Astrocyte (in vitro differentiated cells and primary cell): ENCODE results near the gene ZMYND19. TPM values are rescaled to one million over a fixed set of nuclear protein-coding genes. Genes with fewer than 3 reads are reported as not detected.
A peak's percentile ranks its signal among the peaks of the same experiment; 100 is the strongest.
"Not testable (repeated sequence)": the region's sequence is repeated elsewhere in the genome, so short reads cannot be mapped to it uniquely, and the experiment has no call there.

Experiments used
- DNase-seq: peaks from one replicate; pipeline ENCODE4 v3.0.0-alpha.2; 2010; ENCODE audit warnings: low read depth
- FAIRE-seq: peaks from 2 replicates; lab custom pipeline; 2011; peaks lifted over from hg19 to GRCh38; lab: Jason Lieb, UNC
- H2AFZ ChIP-seq: 2 replicates; pipeline ENCODE4 v1.6.0; 2012; ENCODE audit warnings: low read depth, low read length, inconsistent platforms
- H3K27ac ChIP-seq: 2 replicates; pipeline ENCODE4 v1.5.1; 2011; ENCODE audit warnings: low read depth, low read length, inconsistent platforms
- H3K27me3 ChIP-seq: 2 replicates; pipeline ENCODE4 v1.6.0; 2011; ENCODE audit warnings: low read length, inconsistent platforms; ENCODE audit not compliant: insufficient read depth
- H3K36me3 ChIP-seq: 2 replicates; pipeline ENCODE4 v1.5.1; 2011; ENCODE audit warnings: low read length, inconsistent platforms; ENCODE audit not compliant: insufficient read depth
- H3K4me1 ChIP-seq: 2 replicates; pipeline ENCODE4 v1.5.1; 2011; ENCODE audit warnings: low read length, inconsistent platforms; ENCODE audit not compliant: insufficient read depth
- H3K4me2 ChIP-seq: 2 replicates; pipeline ENCODE4 v1.6.0; 2012; ENCODE audit warnings: low read length, inconsistent platforms
- H3K4me3 ChIP-seq: 2 replicates; pipeline ENCODE4 v1.5.1; 2011; ENCODE audit warnings: low read depth, mild to moderate bottlenecking, low read length, inconsistent platforms; ENCODE audit not compliant: insufficient read depth
- H3K79me2 ChIP-seq: 2 replicates; pipeline ENCODE4 v1.6.0; 2012; ENCODE audit warnings: mild to moderate bottlenecking, low read length, inconsistent platforms; ENCODE audit not compliant: insufficient read depth
- H3K9ac ChIP-seq: 2 replicates; pipeline ENCODE4 v1.6.0; 2012; ENCODE audit warnings: mild to moderate bottlenecking, low read length, inconsistent platforms
- H3K9me3 ChIP-seq: 2 replicates; pipeline ENCODE4 v1.5.1; 2012; ENCODE audit warnings: low read depth, mild to moderate bottlenecking, low read length, inconsistent platforms; ENCODE audit not compliant: insufficient read depth
- H4K20me1 ChIP-seq: 2 replicates; pipeline ENCODE4 v1.6.0; 2012; ENCODE audit warnings: low read length, inconsistent platforms; ENCODE audit not compliant: insufficient read depth
- H3K27ac Mint-ChIP-seq: one replicate; pipeline ENCODE4 v1.8.0; 2021; ENCODE audit warnings: mild to moderate bottlenecking, mixed read lengths; ENCODE audit not compliant: unreplicated experiment
- H3K27me3 Mint-ChIP-seq: one replicate; pipeline ENCODE4 v1.8.0; 2021; ENCODE audit warnings: low read depth, mixed read lengths; ENCODE audit not compliant: unreplicated experiment
- H3K36me3 Mint-ChIP-seq: one replicate; pipeline ENCODE4 v1.8.0; 2021; ENCODE audit warnings: low read depth, mixed read lengths; ENCODE audit not compliant: unreplicated experiment
- H3K4me1 Mint-ChIP-seq: one replicate; pipeline ENCODE4 v1.8.0; 2021; ENCODE audit warnings: low read depth, mixed read lengths; ENCODE audit not compliant: unreplicated experiment
- H3K4me3 Mint-ChIP-seq: one replicate; pipeline ENCODE4 v1.8.0; 2021; ENCODE audit warnings: mild to moderate bottlenecking, moderate library complexity, mixed read lengths; ENCODE audit not compliant: unreplicated experiment
- H3K9me3 Mint-ChIP-seq: one replicate; pipeline ENCODE4 v1.8.0; 2021; ENCODE audit warnings: mild to moderate bottlenecking, mixed read lengths; ENCODE audit not compliant: unreplicated experiment
- EZH2 ChIP-seq: IDR thresholded peaks from 2 replicates; pipeline ENCODE4 v1.6.1; 2012; ENCODE audit warnings: mild to moderate bottlenecking, low read length, inconsistent platforms; ENCODE audit not compliant: insufficient read depth
- total RNA-seq: library from RNA; stranded (reverse); gene quantifications from 2 replicates; pipeline ENCODE4 v1.2.1, GENCODE V29; 2021
- TF ChIP-seq, protein P1 (sequence below): IDR thresholded peaks from 2 replicates; pipeline ENCODE4 v1.5.1; 2011; ENCODE audit warnings: low read depth, mild to moderate bottlenecking, inconsistent platforms, low read length, moderate library complexity; ENCODE audit not compliant: insufficient read depth

Gene ZMYND19
- total RNA-seq, 1 donor from 2014 or later: 34.0 TPM

DNA sequence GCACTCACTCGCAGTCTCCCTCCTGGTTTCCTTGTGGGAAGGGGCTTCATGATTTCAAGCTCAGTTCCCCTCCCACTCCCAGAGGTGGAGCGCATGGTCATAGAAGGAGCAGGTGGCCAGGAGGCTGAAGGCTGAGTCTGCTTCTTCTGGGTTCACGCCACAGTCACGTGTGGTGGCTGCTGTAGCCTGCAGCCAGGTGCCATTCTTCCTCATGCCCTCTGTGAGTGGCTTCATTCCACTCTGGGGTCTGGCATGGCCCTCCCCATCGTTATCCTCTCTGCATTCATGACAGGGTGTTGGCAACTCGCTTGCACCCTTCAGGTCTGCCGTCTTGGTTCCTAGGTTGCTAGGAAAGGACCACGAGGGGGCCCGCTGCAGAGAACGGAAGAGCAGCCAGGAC lies 35.1 kb downstream of the ZMYND19 start:
- H3K36me3 Mint-ChIP-seq: peaks cover 20% of the 10 kb centered on the region
- Histone ChIP-seq H3K4me1 (peaks cover 12% of the 10 kb centered on the region), H4K20me1 (peaks cover 44% of the 10 kb centered on the region), H3K27me3 (no peaks in the 10 kb centered on the region), H3K9ac (no peak overlapping the region), H2AFZ (no peak overlapping the region), H3K4me3 (no peak overlapping the region), H3K4me2 (no peak overlapping the region), H3K27ac (no peak overlapping the region), H3K9me3 (no peaks in the 10 kb centered on the region), H3K36me3 (peaks cover 19% of the 10 kb centered on the region), H3K79me2 (peaks cover 17% of the 10 kb centered on the region)
- DNase-seq (no peak), FAIRE-seq (no peak)
- peak overlapping the region; percentile 9 for H3K27ac Mint-ChIP-seq
- TF ChIP-seq EZH2: no peak
- TF ChIP-seq, protein P1, sequence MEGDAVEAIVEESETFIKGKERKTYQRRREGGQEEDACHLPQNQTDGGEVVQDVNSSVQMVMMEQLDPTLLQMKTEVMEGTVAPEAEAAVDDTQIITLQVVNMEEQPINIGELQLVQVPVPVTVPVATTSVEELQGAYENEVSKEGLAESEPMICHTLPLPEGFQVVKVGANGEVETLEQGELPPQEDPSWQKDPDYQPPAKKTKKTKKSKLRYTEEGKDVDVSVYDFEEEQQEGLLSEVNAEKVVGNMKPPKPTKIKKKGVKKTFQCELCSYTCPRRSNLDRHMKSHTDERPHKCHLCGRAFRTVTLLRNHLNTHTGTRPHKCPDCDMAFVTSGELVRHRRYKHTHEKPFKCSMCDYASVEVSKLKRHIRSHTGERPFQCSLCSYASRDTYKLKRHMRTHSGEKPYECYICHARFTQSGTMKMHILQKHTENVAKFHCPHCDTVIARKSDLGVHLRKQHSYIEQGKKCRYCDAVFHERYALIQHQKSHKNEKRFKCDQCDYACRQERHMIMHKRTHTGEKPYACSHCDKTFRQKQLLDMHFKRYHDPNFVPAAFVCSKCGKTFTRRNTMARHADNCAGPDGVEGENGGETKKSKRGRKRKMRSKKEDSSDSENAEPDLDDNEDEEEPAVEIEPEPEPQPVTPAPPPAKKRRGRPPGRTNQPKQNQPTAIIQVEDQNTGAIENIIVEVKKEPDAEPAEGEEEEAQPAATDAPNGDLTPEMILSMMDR: no peak
- no peaks in the 10 kb centered on the region for H3K9me3 Mint-ChIP-seq
- no peaks in the 10 kb centered on the region for H3K27me3 Mint-ChIP-seq
- H3K4me3 Mint-ChIP-seq: no peak overlapping the region
- peaks cover 10% of the 10 kb centered on the region for H3K4me1 Mint-ChIP-seq

DNA sequence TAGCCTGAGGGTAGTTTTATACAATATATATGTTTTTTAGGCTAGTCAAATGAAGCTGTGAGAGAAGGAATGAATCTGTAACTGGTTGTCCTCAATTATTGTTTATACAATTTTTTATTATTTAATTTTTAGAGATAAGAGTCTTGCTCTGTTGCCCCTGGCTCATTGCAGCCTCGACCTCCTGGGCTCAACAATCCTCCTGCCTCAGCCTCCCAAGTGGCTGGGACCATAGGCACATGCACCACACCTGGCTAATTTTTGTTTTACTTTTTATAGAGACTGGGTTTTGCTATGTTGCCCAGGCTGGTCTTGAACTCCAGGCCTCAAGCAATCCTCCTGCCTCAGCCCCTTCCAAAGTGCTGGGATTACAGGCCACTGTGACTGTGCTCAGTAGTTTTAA lies 36.0 kb downstream of the ZMYND19 start:
- Histone ChIP-seq H3K9me3 (no peaks in the 10 kb centered on the region), H3K4me3 (no peak overlapping the region), H3K36me3 (peaks cover 15% of the 10 kb centered on the region), H3K9ac (no peak overlapping the region), H3K4me1 (peaks cover 12% of the 10 kb centered on the region), H3K79me2 (peaks cover 17% of the 10 kb centered on the region), H4K20me1 (peaks cover 37% of the 10 kb centered on the region), H3K27me3 (no peaks in the 10 kb centered on the region), H3K27ac (no peak overlapping the region), H3K4me2 (no peak overlapping the region), H2AFZ (no peak overlapping the region)
- Mint-ChIP-seq H3K4me3 (no peak overlapping the region), H3K27me3 (no peaks in the 10 kb centered on the region), H3K36me3 (peaks cover 20% of the 10 kb centered on the region), H3K9me3 (no peaks in the 10 kb centered on the region), H3K4me1 (peaks cover 8% of the 10 kb centered on the region), H3K27ac (no peak overlapping the region)
- no peak for DNase-seq
- TF ChIP-seq EZH2: no peak
- TF ChIP-seq, protein P1: no peak
- FAIRE-seq: no peak

DNA sequence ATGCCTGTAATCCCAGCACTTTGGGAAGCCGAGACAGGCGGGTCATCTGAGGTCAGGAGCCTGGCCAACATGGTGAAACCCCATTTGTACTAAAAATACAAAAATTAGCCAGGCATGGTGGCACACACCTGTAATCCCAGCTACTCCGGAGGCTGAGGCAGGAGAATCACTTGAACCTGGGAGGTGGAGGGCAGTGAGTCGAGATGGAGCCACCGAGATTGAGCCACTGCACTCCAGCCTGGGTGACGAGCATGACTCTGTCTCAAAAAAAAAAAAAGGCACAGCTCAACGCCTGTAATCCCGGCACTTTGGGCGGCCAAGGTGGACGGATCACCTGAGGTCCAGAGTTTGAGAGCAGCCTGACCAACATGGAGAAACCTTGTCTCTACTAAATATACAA lies 36.7 kb downstream of the ZMYND19 start:
- peaks cover 17% of the 10 kb centered on the region for H3K79me2 ChIP-seq
- H3K4me1 ChIP-seq: peaks cover 12% of the 10 kb centered on the region
- peaks cover 37% of the 10 kb centered on the region for H4K20me1 ChIP-seq
- H3K9me3 ChIP-seq, H3K27me3 Mint-ChIP-seq, H3K4me3 Mint-ChIP-seq, H3K9ac ChIP-seq, H3K27ac Mint-ChIP-seq, FAIRE-seq, H3K9me3 Mint-ChIP-seq, H2AFZ ChIP-seq, H3K4me3 ChIP-seq, H3K4me2 ChIP-seq, DNase-seq, H3K27me3 ChIP-seq, H3K4me1 Mint-ChIP-seq, H3K27ac ChIP-seq: not testable (repeated sequence)
- peaks cover 15% of the 10 kb centered on the region for H3K36me3 ChIP-seq
- peaks cover 20% of the 10 kb centered on the region for H3K36me3 Mint-ChIP-seq
